Measurements from ENCODE around the gene TCIRG1.

DNA sequence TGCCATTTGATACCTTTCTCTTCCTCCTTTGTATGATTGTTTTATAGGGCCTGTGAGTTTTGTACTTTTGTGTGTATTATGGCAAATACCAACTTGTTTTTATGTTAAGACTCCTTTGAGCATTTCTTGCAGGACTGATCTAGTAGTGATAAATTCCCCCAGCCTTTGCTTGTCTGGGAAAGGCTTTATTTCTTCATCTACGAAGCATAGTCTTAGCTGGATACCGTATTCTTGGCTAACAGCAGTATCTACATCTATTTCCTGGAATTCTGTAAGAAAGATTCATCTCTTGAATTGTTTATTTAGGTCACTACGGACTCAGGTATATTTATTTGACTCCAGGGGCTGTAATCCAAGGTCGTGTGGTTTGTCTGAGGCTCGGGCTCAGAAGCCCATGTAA lies 14.3 kb upstream of the TCIRG1 start:
- no peak for TF ChIP-seq CTCF (conservative IDR thresholded peaks at IDR 0.05)
- no peak for TF ChIP-seq ZFX (IDR thresholded peaks at IDR 0.05)
